HepG2 (cell line): ENCODE data around the gene FAM171A2. TPM values are rescaled to one million over a fixed set of nuclear protein-coding genes. Genes with fewer than 3 reads are reported as not detected.

ENCODE experiments used
- ATAC-seq: fragments of 200-7000 bp; cut with Tn5 transposase; 3 replicates; pipeline ENCODE4 v1.9.1; 2020; ENCODE audit warnings: mild to moderate bottlenecking, moderate library complexity
- BruUV-seq: library from RNA; stranded (reverse); fragments of 400-500 nt; replicated peaks from 2 replicates; lab custom pipeline; 2021; lab: Mats Ljungman, UMichigan
- CTCF ChIA-PET: fragments of 300-600 bp; formaldehyde crosslinking; extraction: SDS; loops from one replicate; lab custom pipeline; 2021; ENCODE audit warnings: low total read pairs, inconsistent platforms, low intra/inter-chr PET ratio; lab: Yijun Ruan, JAX
- POLR2A ChIA-PET: fragments of 350-600 bp; sonication (Branson Sonifier 250); formaldehyde crosslinking; loops from one replicate; lab custom pipeline; 2020; ENCODE audit warnings: antibody characterized with exemption, inconsistent platforms; lab: Yijun Ruan, JAX
- DNase-seq: peaks from one replicate; pipeline ENCODE4 v3.0.0-alpha.2; 2015; ENCODE audit warnings: low spot score
- FAIRE-seq: peaks from 3 replicates; lab custom pipeline; 2011; peaks lifted over from hg19 to GRCh38; lab: Jason Lieb, UNC
- H2AFZ ChIP-seq: one replicate; pipeline ENCODE4 v1.6.1; 2011; ENCODE audit warnings: low read length, inconsistent platforms
- H3K27ac ChIP-seq: fragments of 300-600 bp; 3 replicates; pipeline ENCODE4 v1.8.0; 2011; ENCODE audit warnings: mixed run types, mild to moderate bottlenecking, mixed read lengths, low read length, inconsistent platforms; ENCODE audit not compliant: insufficient read depth; ENCODE audit errors: extremely low read length
- H3K27me3 ChIP-seq, 2 experiments: fragments of 200-600 bp in 1 of 2; 2 replicates in 1 of 2; 3 replicates in 1 of 2; pipeline versions ENCODE4 v1.6.0 to v1.8.0; 2011; ENCODE audit warnings: low read length in 2 of 2, mild to moderate bottlenecking in 2 of 2, moderate library complexity in 2 of 2, inconsistent platforms in 1 of 2; ENCODE audit not compliant: insufficient read depth in 2 of 2, control insufficient read depth in 1 of 2
- H3K36me3 ChIP-seq, 2 experiments: fragments of 200-600 bp in 1 of 2; replicated peaks in 1 of 2; 2 replicates in 1 of 2; 3 replicates in 1 of 2; pipeline versions ENCODE4 v1.5.1 to v1.8.0; 2011; ENCODE audit warnings: low read length in 2 of 2, inconsistent platforms in 1 of 2; ENCODE audit not compliant: insufficient read depth in 2 of 2, control insufficient read depth in 1 of 2
- H3K4me1 ChIP-seq: 2 replicates; pipeline ENCODE4 v1.5.1; 2012; ENCODE audit warnings: low read length, inconsistent platforms; ENCODE audit not compliant: insufficient read depth
- H3K4me2 ChIP-seq: 2 replicates; pipeline ENCODE4 v1.6.0; 2011; ENCODE audit warnings: low read depth, low read length, inconsistent platforms
- H3K4me3 ChIP-seq, 3 experiments: fragments of 200-600 bp in 1 of 3; sonication (generic), shearing (Covaris generic) in 1 of 3; replicated peaks in 1 of 3; 2 replicates each; pipeline ENCODE4 v1.5.1; 2011 to 2016; ENCODE audit warnings: low read length in 3 of 3, inconsistent platforms in 2 of 3, low read depth in 2 of 3, mild to moderate bottlenecking in 2 of 3, control low read depth in 1 of 3, mixed read lengths in 1 of 3; ENCODE audit not compliant: insufficient read depth in 1 of 3
- H3K79me2 ChIP-seq: one replicate; pipeline ENCODE4 v1.6.1; 2011; ENCODE audit warnings: low read length, inconsistent platforms; ENCODE audit not compliant: insufficient read depth
- H3K9ac ChIP-seq: 2 replicates; pipeline ENCODE4 v1.6.0; 2011; ENCODE audit warnings: mild to moderate bottlenecking, low read depth, low read length, inconsistent platforms; ENCODE audit not compliant: insufficient read depth
- H3K9me3 ChIP-seq: 2 replicates; pipeline ENCODE4 v1.5.1; 2012; ENCODE audit warnings: mild to moderate bottlenecking, low read length
- H4K20me1 ChIP-seq: 2 replicates; pipeline ENCODE4 v1.6.0; 2011; ENCODE audit warnings: inconsistent platforms, mild to moderate bottlenecking, low read length, moderate library complexity; ENCODE audit not compliant: insufficient read depth
- ASH2L ChIP-seq: fragments of 300-600, 200-600 bp; sonication (generic); IDR thresholded peaks from 2 replicates; pipeline ENCODE4 v1.7.0; 2017; ENCODE audit warnings: low read depth, mild to moderate bottlenecking, moderate library complexity, mixed read lengths, low read length; ENCODE audit not compliant: insufficient read length
- HES4 ChIP-seq: sonication (generic); formaldehyde crosslinking; IDR thresholded peaks from 2 replicates; pipeline ENCODE4 v1.9.0; 2021; ENCODE audit warnings: mild to moderate bottlenecking, missing genetic modification reagents, borderline replicate concordance
- MED1 ChIP-seq: sonication (generic); formaldehyde crosslinking; IDR thresholded peaks from 2 replicates; pipeline ENCODE4 v1.4.0; 2020; ENCODE audit warnings: missing genetic modification reagents
- NR2F6 ChIP-seq, 2 experiments: IDR thresholded peaks; 2 replicates each; pipeline ENCODE4 v1.6.1; 2016; ENCODE audit warnings: antibody characterized with exemption in 1 of 2, mild to moderate bottlenecking in 1 of 2
- RBM22 ChIP-seq: fragments of 200-400 bp; formaldehyde crosslinking; optimal IDR thresholded peaks from 2 replicates; pipeline ENCODE3; 2017; ENCODE audit warnings: mild to moderate bottlenecking, low read length, moderate library complexity
- WIZ ChIP-seq: sonication (generic); formaldehyde crosslinking; IDR thresholded peaks from 2 replicates; pipeline ENCODE4 v1.5.1; 2020; ENCODE audit warnings: mild to moderate bottlenecking, missing genetic modification reagents
- XRCC5 ChIP-seq: fragments of 200-400 bp; formaldehyde crosslinking; optimal IDR thresholded peaks from 2 replicates; pipeline ENCODE3; 2017; ENCODE audit warnings: mild to moderate bottlenecking, low read length
- ZFP1 ChIP-seq: IDR thresholded peaks from 2 replicates; pipeline ENCODE4 v1.6.1; 2016
- ZKSCAN8 ChIP-seq: IDR thresholded peaks from 2 replicates; pipeline ENCODE4 v1.6.1; 2016; ENCODE audit warnings: borderline replicate concordance, missing genetic modification reagents, missing compliant biosample characterization
- ZNF607 ChIP-seq: sonication (generic); formaldehyde crosslinking; IDR thresholded peaks from 2 replicates; pipeline ENCODE4 v1.5.1; 2020; ENCODE audit warnings: missing genetic modification reagents, mild to moderate bottlenecking, borderline replicate concordance
- ZNF614 ChIP-seq: IDR thresholded peaks from 2 replicates; pipeline ENCODE4 v1.6.1; 2018; ENCODE audit warnings: missing biosample characterization, missing genetic modification reagents, inconsistent platforms, borderline replicate concordance
- ZNF747 ChIP-seq: sonication (generic); formaldehyde crosslinking; IDR thresholded peaks from 2 replicates; pipeline ENCODE4 v1.8.1; 2023; ENCODE audit warnings: missing genetic modification reagents, mild to moderate bottlenecking, borderline replicate concordance
- ZNF792 ChIP-seq: IDR thresholded peaks from 2 replicates; pipeline ENCODE4 v1.6.1; 2016
- WGBS: methylation state at CpG from one replicate; pipeline ENCODE4 v1.1.6; 2017; ENCODE audit warnings: low lambda C conversion rate; 5-methylcytosine and 5-hydroxymethylcytosine counted together
- in situ Hi-C: cut with HindIII; loops from 2 replicates; pipeline ENCODE4 v1.10.0; 2017; ENCODE audit warnings: low pct_unique_long_range_greater_than_20kb; ENCODE audit not compliant: extremely low pct_ligation_motif_present
- intact Hi-C: fragments of 100-400 bp; cut with micrococcal nuclease; formaldehyde crosslinking; loops from one replicate; pipeline ENCODE4 v1.10.0; 2022; ENCODE audit not compliant: unreplicated experiment
- polyA plus RNA-seq, 8 experiments: library from polyadenylated mRNA; depleted of rRNA in 3 of 8; stranded (reverse) in 7 of 8; unstranded in 1 of 8; fragments of >200 nt; fragmentation: Illumina TruSeq in 4 of 8; extraction: Trizol in 4 of 8; gene quantifications; 2 replicates each; pipeline versions ENCODE4 v1.2.1 to v1.2.3, GENCODE V29; 2011 to 2016; ENCODE audit warnings: low read depth in 4 of 8, missing spikeins in 1 of 8, mixed read lengths in 1 of 8; ENCODE audit not compliant: insufficient read depth in 1 of 8
- total RNA-seq, 5 experiments: library from RNA; depleted of rRNA; stranded (reverse); fragments of >200 nt; fragmentation: Illumina TruSeq; extraction: Trizol; gene quantifications; 2 replicates each; pipeline ENCODE4 v1.2.3, GENCODE V29; 2016; ENCODE audit warnings: low read depth in 1 of 5
- TF ChIP-seq, protein P1 (sequence below): sonication (generic); formaldehyde crosslinking; IDR thresholded peaks from 2 replicates; pipeline ENCODE4 v1.8.0; 2022; ENCODE audit warnings: missing genetic modification reagents, mild to moderate bottlenecking, moderate library complexity, borderline replicate concordance
- TF ChIP-seq, protein P2 (sequence below): sonication (generic); formaldehyde crosslinking; IDR thresholded peaks from 2 replicates; pipeline ENCODE4 v1.4.0; 2020; ENCODE audit warnings: missing genetic modification reagents
- TF ChIP-seq, protein P3 (sequence below): sonication (generic); formaldehyde crosslinking; IDR thresholded peaks from 2 replicates; pipeline ENCODE4 v1.8.1; 2023; ENCODE audit warnings: mild to moderate bottlenecking, inconsistent platforms, moderate library complexity, missing genetic modification reagents, borderline replicate concordance

FAM171A2 gene
- total and polyA plus RNA-seq, 2 of the 13 experiments (the other 11 are each of a cell fraction or from before 2014, with no cell fraction given) = 1.8 to 3.6 TPM

DNA sequence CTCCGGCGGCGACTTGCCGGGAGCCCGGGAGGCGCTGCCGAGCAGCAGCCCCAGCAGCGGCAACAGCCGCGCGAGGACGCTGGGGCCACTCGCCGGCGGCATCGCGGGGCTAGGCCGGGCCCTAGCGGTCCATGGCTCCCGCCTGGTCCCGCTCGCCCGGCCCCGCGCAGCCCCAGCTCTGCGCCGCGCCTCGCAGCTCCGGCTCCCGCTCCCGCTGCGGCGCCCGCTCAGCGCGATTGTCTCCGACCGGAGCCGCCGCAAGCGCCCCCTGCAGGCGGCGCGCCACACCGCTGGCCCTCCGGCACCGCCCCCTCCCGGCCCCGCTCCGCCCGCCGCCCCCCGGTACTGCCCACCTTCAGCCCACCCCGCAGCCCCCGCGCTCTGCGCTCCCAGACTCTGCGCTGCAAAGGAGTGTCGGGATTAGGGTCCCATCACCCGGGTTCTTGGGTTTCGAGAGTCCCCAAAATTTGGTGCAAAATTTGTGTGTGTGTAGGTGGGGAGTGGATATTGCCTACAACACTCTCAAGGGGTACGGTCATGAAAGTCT lies at the start of gene FAM171A2 (continued):
- peak; percentile 82; the same call in 1 of the 2 replicates for TF ChIP-seq HES4
- TF ChIP-seq ZNF747 (CRISPR knock-in tag) = no peak
- no peak for TF ChIP-seq ASH2L

DNA sequence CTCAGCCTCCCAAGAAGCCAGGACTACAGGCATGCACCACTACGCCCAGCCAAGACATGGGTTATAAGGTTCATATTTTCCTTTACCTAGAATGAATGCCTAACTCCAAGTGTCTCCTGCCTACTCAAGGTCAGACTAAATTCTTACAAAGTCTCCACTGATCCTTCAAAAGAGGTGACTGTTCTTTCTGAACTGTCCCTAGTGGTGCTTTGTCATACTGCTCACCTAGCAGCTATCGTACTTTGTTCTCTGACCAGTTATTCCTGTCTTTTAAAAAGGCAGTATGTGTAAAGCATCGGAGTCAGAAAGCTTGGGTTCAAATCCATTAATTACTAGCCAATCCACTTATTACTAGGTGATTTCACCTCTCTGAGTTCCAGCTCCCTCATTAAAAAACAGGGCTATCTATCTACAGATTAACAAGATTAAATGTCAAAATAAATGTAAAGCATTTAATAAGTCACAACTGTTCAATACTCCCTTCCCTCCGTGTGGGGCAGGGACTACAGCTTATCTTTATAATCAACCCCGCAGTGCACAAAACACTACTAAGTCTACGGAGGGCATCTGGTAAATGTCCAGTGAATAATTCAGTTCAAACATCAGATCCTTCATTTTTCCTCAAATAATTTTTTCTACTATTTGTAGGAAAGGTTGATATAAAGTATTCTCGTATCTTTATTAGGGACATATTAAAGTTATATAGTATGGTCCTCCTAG lies 45.8 kb upstream of the FAM171A2 start:
- no peak overlapping the region for H3K4me2 ChIP-seq
- TF ChIP-seq MED1 (CRISPR knock-in tag) (no peak), ZKSCAN8 (CRISPR knock-in tag) (no peak), NR2F6 (IDR thresholded peaks at IDR 0.05) (no peak), NR2F6 (CRISPR knock-in tag; IDR thresholded peaks at IDR 0.05) (no peak), ZNF607 (CRISPR knock-in tag) (no peak), ZNF614 (no peak), ZFP1 (CRISPR knock-in tag) (no peak), ZNF792 (CRISPR knock-in tag) (no peak), XRCC5 (no peak), WIZ (CRISPR knock-in tag) (no peak), RBM22 (no peak)
- TF ChIP-seq, protein P1, sequence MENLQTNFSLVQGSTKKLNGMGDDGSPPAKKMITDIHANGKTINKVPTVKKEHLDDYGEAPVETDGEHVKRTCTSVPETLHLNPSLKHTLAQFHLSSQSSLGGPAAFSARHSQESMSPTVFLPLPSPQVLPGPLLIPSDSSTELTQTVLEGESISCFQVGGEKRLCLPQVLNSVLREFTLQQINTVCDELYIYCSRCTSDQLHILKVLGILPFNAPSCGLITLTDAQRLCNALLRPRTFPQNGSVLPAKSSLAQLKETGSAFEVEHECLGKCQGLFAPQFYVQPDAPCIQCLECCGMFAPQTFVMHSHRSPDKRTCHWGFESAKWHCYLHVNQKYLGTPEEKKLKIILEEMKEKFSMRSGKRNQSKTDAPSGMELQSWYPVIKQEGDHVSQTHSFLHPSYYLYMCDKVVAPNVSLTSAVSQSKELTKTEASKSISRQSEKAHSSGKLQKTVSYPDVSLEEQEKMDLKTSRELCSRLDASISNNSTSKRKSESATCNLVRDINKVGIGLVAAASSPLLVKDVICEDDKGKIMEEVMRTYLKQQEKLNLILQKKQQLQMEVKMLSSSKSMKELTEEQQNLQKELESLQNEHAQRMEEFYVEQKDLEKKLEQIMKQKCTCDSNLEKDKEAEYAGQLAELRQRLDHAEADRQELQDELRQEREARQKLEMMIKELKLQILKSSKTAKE (CRISPR knock-in tag) = no peak
- TF ChIP-seq, protein P2, sequence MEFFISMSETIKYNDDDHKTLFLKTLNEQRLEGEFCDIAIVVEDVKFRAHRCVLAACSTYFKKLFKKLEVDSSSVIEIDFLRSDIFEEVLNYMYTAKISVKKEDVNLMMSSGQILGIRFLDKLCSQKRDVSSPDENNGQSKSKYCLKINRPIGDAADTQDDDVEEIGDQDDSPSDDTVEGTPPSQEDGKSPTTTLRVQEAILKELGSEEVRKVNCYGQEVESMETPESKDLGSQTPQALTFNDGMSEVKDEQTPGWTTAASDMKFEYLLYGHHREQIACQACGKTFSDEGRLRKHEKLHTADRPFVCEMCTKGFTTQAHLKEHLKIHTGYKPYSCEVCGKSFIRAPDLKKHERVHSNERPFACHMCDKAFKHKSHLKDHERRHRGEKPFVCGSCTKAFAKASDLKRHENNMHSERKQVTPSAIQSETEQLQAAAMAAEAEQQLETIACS (CRISPR knock-in tag) = no peak
- TF ChIP-seq, protein P3, sequence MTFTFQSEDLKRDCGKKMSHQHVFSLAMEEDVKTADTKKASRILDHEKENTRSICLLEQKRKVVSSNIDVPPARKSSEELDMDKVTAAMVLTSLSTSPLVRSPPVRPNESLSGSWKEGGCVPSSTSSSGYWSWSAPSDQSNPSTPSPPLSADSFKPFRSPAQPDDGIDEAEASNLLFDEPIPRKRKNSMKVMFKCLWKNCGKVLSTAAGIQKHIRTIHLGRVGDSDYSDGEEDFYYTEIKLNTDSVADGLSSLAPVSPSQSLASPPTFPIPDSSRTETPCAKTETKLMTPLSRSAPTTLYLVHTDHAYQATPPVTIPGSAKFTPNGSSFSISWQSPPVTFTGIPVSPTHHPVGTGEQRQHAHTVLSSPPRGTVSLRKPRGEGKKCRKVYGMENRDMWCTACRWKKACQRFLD (CRISPR knock-in tag) = no peak

More for the DNA sequence above, 45.8 kb upstream of the FAM171A2 start:
- peak; percentile 78 for ATAC-seq
- H3K36me3 ChIP-seq = peaks cover 0 to 13% of the 10 kb centered on the region in 2 experiments; a peak in 3 of 5 replicates
- H3K4me1 ChIP-seq = no peaks in the 10 kb centered on the region
- POLR2A ChIA-PET = no interaction called here
- BruUV-seq = no TSS peak
- CTCF ChIA-PET = no interaction called here
- H3K27ac ChIP-seq = no peak overlapping the region
- DNase-seq = no peak
- in situ Hi-C loops = no loop called here
- intact Hi-C loops = no loop called here
- H3K9ac ChIP-seq = no peak overlapping the region
- H3K4me3 ChIP-seq = no peak overlapping the region
- no peaks in the 10 kb centered on the region for H4K20me1 ChIP-seq
- WGBS = 85% methylated on average over 7 of the region's 7 CpGs
- H3K27me3 ChIP-seq = no peaks in the 10 kb centered on the region
- no peak for FAIRE-seq
- H3K9me3 ChIP-seq = no peaks in the 10 kb centered on the region
- no peak overlapping the region for H2AFZ ChIP-seq
- no peaks in the 10 kb centered on the region for H3K79me2 ChIP-seq
